ENCODE measurements around the gene BNC2.

GRCh38 chr9:16868701-16869100 lies 1.8 kb downstream of the BNC2 start:
- TF ChIP-seq CTCF (conservative IDR thresholded peaks at IDR 0.05) (no peak), EZH2 (IDR thresholded peaks at IDR 0.05; ENCODE audit: low read depth) (no peak)

Measured in PC-9 (cell line).